22Rv1 (cell line): ENCODE measurements around the gene ILK.

Experiments used
- H3K27ac ChIP-seq: fragments of 450-650 bp; 2 replicates; pipeline ENCODE4 v1.5.1; 2017
- CTCF ChIP-seq: fragments of 450-650 bp; IDR thresholded peaks from 2 replicates; pipeline ENCODE4 v1.5.1; 2017; ENCODE audit warnings: mild to moderate bottlenecking
- ZFX ChIP-seq: fragments of 450-650 bp; IDR thresholded peaks from 2 replicates; pipeline ENCODE4 v1.6.1; 2017; ENCODE audit warnings: antibody characterized with exemption, borderline replicate concordance

Gene ILK

GRCh38 chr11:6625832-6626420 is 22.4 kb downstream of the ILK start:
- no peak overlapping the region for H3K27ac ChIP-seq
- TF ChIP-seq ZFX (no peak), CTCF (no peak)

GRCh38 chr11:6626971-6627761 is 23.6 kb downstream of the ILK start:
- no peak for TF ChIP-seq CTCF
- TF ChIP-seq ZFX: no peak
- H3K27ac ChIP-seq: no peak overlapping the region

- TF ChIP-seq CTCF (no peak), ZFX (no peak)
- H3K27ac ChIP-seq: no peak overlapping the region
Observed at GRCh38 chr11:6627762-6628241, 24.2 kb downstream of the ILK start.

GRCh38 chr11:6628526-6628925 is 25.0 kb downstream of the ILK start:
- no peak overlapping the region for H3K27ac ChIP-seq
- TF ChIP-seq ZFX: no peak

- no peak for TF ChIP-seq CTCF
- TF ChIP-seq ZFX: no peak
- H3K27ac ChIP-seq: no peak overlapping the region
Observed at GRCh38 chr11:6629573-6629891, 26.0 kb downstream of the ILK start.

GRCh38 chr11:6629892-6630631 is 26.5 kb downstream of the ILK start:
- no peak overlapping the region for H3K27ac ChIP-seq
- TF ChIP-seq CTCF: no peak
- no peak for TF ChIP-seq ZFX

GRCh38 chr11:6630632-6631291 is 27.2 kb downstream of the ILK start:
- no peak for TF ChIP-seq ZFX
- TF ChIP-seq CTCF: no peak
- no peak overlapping the region for H3K27ac ChIP-seq
